SK-N-SH (cell line): ENCODE data around the gene DGUOK. TPM values are rescaled to one million over a fixed set of nuclear protein-coding genes. Genes with fewer than 3 reads are reported as not detected.

Experiments
- CTCF ChIA-PET: fragments of 300-600, 350-600 bp; formaldehyde crosslinking; extraction: SDS; loops from one replicate; lab custom pipeline; 2021; lab: Yijun Ruan, JAX
- POLR2A ChIA-PET: fragments of 350-600 bp; sonication (Branson Sonifier 250); formaldehyde crosslinking; extraction: SDS; loops from one replicate; lab custom pipeline; 2020; ENCODE audit warnings: antibody characterized with exemption, inconsistent platforms; lab: Yijun Ruan, JAX
- DNase-seq: peaks from one replicate; pipeline ENCODE4 v3.0.0; 2012
- H2AFZ ChIP-seq: fragments of 200-600 bp; sonication (generic); 2 replicates; pipeline ENCODE4 v1.8.1; 2016; ENCODE audit warnings: antibody characterized with exemption, mild to moderate bottlenecking, low read depth
- H3F3A ChIP-seq: fragments of 200-600 bp; sonication (generic); replicated peaks from 2 replicates; pipeline ENCODE3; 2016; ENCODE audit warnings: antibody characterized with exemption, mild to moderate bottlenecking; ENCODE audit not compliant: insufficient read depth
- H3K27ac ChIP-seq, 2 experiments: fragments of 200-500 bp in 1 of 2; fragments of 200-600 bp in 1 of 2; sonication (Bioruptor generic) in 1 of 2; sonication (generic), shearing (Covaris generic) in 1 of 2; 2 replicates each; pipeline versions ENCODE4 v1.5.1 to v1.6.1; 2014 to 2016; ENCODE audit warnings: low read depth in 2 of 2, inconsistent platforms in 1 of 2, low read length in 1 of 2, mild to moderate bottlenecking in 1 of 2, mixed read lengths in 1 of 2
- H3K27me3 ChIP-seq: fragments of 200-600 bp; sonication (generic), shearing (Covaris generic); 2 replicates; pipeline ENCODE4 v1.6.1; 2016; ENCODE audit warnings: mixed run types; ENCODE audit not compliant: insufficient read depth
- H3K36me3 ChIP-seq, 2 experiments: fragments of 200-500 bp in 1 of 2; fragments of 200-600 bp in 1 of 2; sonication (Bioruptor generic) in 1 of 2; sonication (generic) in 1 of 2; replicated peaks in 1 of 2; 2 replicates each; pipeline versions ENCODE3 to v1.5.1; 2014 to 2016; ENCODE audit warnings: low read length in 1 of 2, mild to moderate bottlenecking in 1 of 2; ENCODE audit not compliant: insufficient read depth in 2 of 2, control insufficient read depth in 1 of 2
- H3K4me1 ChIP-seq, 2 experiments: fragments of 200-500 bp in 1 of 2; fragments of 200-600 bp in 1 of 2; sonication (Bioruptor generic) in 1 of 2; sonication (generic), shearing (Covaris generic) in 1 of 2; 2 replicates each; pipeline versions ENCODE4 v1.5.1 to v1.6.1; 2014 to 2016; ENCODE audit warnings: low read depth in 1 of 2, low read length in 1 of 2, mixed run types in 1 of 2; ENCODE audit not compliant: insufficient read depth in 2 of 2, control insufficient read depth in 1 of 2
- H3K4me2 ChIP-seq: fragments of 200-600 bp; sonication (generic), shearing (Covaris generic); 2 replicates; pipeline ENCODE4 v1.6.1; 2017; ENCODE audit warnings: mixed run types
- H3K4me3 ChIP-seq, 2 experiments: fragments of 200-500 bp in 1 of 2; fragments of 200-600 bp in 1 of 2; sonication (Bioruptor generic) in 1 of 2; sonication (generic), shearing (Covaris generic) in 1 of 2; 2 replicates each; pipeline versions ENCODE4 v1.5.1 to v1.8.1; 2014 to 2016; ENCODE audit warnings: low read depth in 2 of 2, inconsistent platforms in 1 of 2, low read length in 1 of 2, mild to moderate bottlenecking in 1 of 2, mixed read lengths in 1 of 2, moderate library complexity in 1 of 2
- H3K79me2 ChIP-seq: fragments of 200-600 bp; sonication (generic); 2 replicates; pipeline ENCODE4 v1.8.1; 2017; ENCODE audit warnings: mild to moderate bottlenecking; ENCODE audit not compliant: insufficient read depth
- H3K9ac ChIP-seq: fragments of 200-600 bp; sonication (generic); 2 replicates; pipeline ENCODE4 v1.6.1; 2017; ENCODE audit warnings: mixed run types
- H3K9me2 ChIP-seq: fragments of 200-600 bp; sonication (generic); 2 replicates; pipeline ENCODE4 v1.6.1; 2017; ENCODE audit warnings: mixed run types
- H3K9me3 ChIP-seq: fragments of 200-600 bp; sonication (generic); 2 replicates; pipeline ENCODE4 v1.6.1; 2017; ENCODE audit warnings: mixed run types, mild to moderate bottlenecking, moderate library complexity
- H4K20me1 ChIP-seq: fragments of 200-600 bp; sonication (generic); 2 replicates; pipeline ENCODE4 v1.6.1; 2017; ENCODE audit warnings: mild to moderate bottlenecking, mixed run types; ENCODE audit not compliant: insufficient read depth
- ELF1 ChIP-seq: IDR thresholded peaks from 2 replicates; pipeline ENCODE4 v1.4.0; 2012
- EP300 ChIP-seq, 2 experiments: IDR thresholded peaks; 2 replicates each; pipeline versions ENCODE4 v1.4.0 to v1.6.1; 2012; ENCODE audit warnings: borderline replicate concordance in 1 of 2, low read depth in 1 of 2, low read length in 1 of 2
- FOXJ3 ChIP-seq: sonication (generic); formaldehyde crosslinking; IDR thresholded peaks from 2 replicates; pipeline ENCODE4 v1.5.1; 2020; ENCODE audit warnings: mild to moderate bottlenecking, missing genetic modification reagents
- FOXM1 ChIP-seq: IDR thresholded peaks from 2 replicates; pipeline ENCODE4 v1.4.0; 2012; ENCODE audit warnings: low read depth, mild to moderate bottlenecking
- GABPA ChIP-seq: IDR thresholded peaks from 2 replicates; pipeline ENCODE4 v1.4.0; 2012; ENCODE audit warnings: low read depth, mild to moderate bottlenecking
- GATA2 ChIP-seq: sonication (generic); formaldehyde crosslinking; IDR thresholded peaks from 2 replicates; pipeline ENCODE4 v1.5.0; 2020; ENCODE audit warnings: mild to moderate bottlenecking, missing genetic modification reagents
- MAX ChIP-seq: IDR thresholded peaks from 2 replicates; pipeline ENCODE4 v1.4.0; 2012; ENCODE audit warnings: low read depth
- MEF2A ChIP-seq: IDR thresholded peaks from 2 replicates; pipeline ENCODE4 v1.4.0; 2012; ENCODE audit warnings: low read depth, borderline replicate concordance
- NRF1 ChIP-seq: IDR thresholded peaks from 2 replicates; pipeline ENCODE4 v1.6.1; 2012; ENCODE audit warnings: low read depth, mild to moderate bottlenecking, low read length
- PBX3 ChIP-seq: IDR thresholded peaks from 2 replicates; pipeline ENCODE4; 2012
- TCF12 ChIP-seq: IDR thresholded peaks from 2 replicates; pipeline ENCODE4 v1.4.0; 2012
- TEAD4 ChIP-seq: IDR thresholded peaks from 2 replicates; pipeline ENCODE4 v1.4.0; 2012; ENCODE audit warnings: mild to moderate bottlenecking, borderline replicate concordance; ENCODE audit not compliant: insufficient read depth
- ZBTB33 ChIP-seq: IDR thresholded peaks from 2 replicates; pipeline ENCODE4 v1.4.0; 2012; ENCODE audit warnings: low read depth, borderline replicate concordance
- WGBS: methylation state at CpG from one replicate; pipeline ENCODE4 v1.1.6; 2017; ENCODE audit warnings: low lambda C conversion rate; 5-methylcytosine and 5-hydroxymethylcytosine counted together
- polyA plus RNA-seq, 3 experiments: library from polyadenylated mRNA; depleted of rRNA; stranded (reverse); fragments of >200 nt; gene quantifications; 2 replicates each; pipeline ENCODE4 v1.2.3, GENCODE V29; 2012

DGUOK gene
- polyA plus RNA-seq, 1 of the 3 experiments (the other 2 are of a cell fraction): 122 TPM

- TF ChIP-seq PBX3 (no peak), GATA2 (CRISPR knock-in tag) (no peak), FOXM1 (no peak), GABPA (no peak), TEAD4 (no peak), MEF2A (no peak), EP300 (IDR thresholded peaks at IDR 0.05; ENCODE audit: borderline replicate concordance in 1 of 2, low read depth in 1 of 2, low read length in 1 of 2) (no peak)
- TF ChIP-seq, all 33 proteins: peak for 0
Measured at GRCh38 chr2:73925033-73925704, 1.5 kb upstream of the DGUOK start (continued).

GRCh38 chr2:73925853-73926492 is 707 bp upstream of the DGUOK start:
- peak overlapping the region; percentile 98; the same call in 1 of the 2 replicates for H3K9ac ChIP-seq
- 0 out of 4 replicates have a peak overlapping the region, but pooled peaks of 1 of the 2 experiments have one; percentile 94 for H3K27ac ChIP-seq
- ChIA-PET POLR2A (no interaction called here), CTCF (no interaction called here)
- peak; percentile 19 for DNase-seq
- peak overlapping the region; percentile 67 for H2AFZ ChIP-seq
- H3K36me3 ChIP-seq: peaks cover 0 to 10% of the 10 kb centered on the region in 2 experiments
- peaks cover 14 to 17% of the 10 kb centered on the region in 2 experiments; a peak in 3 of 4 replicates for H3K4me1 ChIP-seq
- H3K9me2 ChIP-seq: no peaks in the 10 kb centered on the region
- H3K27me3 ChIP-seq: no peaks in the 10 kb centered on the region; the same call in 1 of the 2 replicates
- H3K4me3 ChIP-seq: peak overlapping the region; percentile 76 to 87; a peak in 3 of 4 replicates
- TF ChIP-seq ELF1 (no peak), MAX (no peak), TCF12 (no peak), NRF1 (no peak), ZBTB33 (no peak), FOXJ3 (CRISPR knock-in tag) (no peak)
- WGBS: 71% methylated on average over 11 of the region's 13 CpGs
- peaks cover 40% of the 10 kb centered on the region for H3K79me2 ChIP-seq
- no peaks in the 10 kb centered on the region for H3K9me3 ChIP-seq
- peaks cover 26% of the 10 kb centered on the region for H4K20me1 ChIP-seq
- H3K4me2 ChIP-seq: peak overlapping the region; percentile 1; the same call in 1 of the 2 replicates
- H3F3A ChIP-seq: peaks cover 3% of the 10 kb centered on the region
